Nephron progenitor cell (in vitro differentiated cells): ENCODE results near the gene FSCN2.
A peak's percentile ranks its signal among the peaks of the same experiment; 100 is the strongest.

Experiments used
- DNase-seq: peaks from one replicate; pipeline ENCODE4 v3.0.0; 2021
- H3K27ac Mint-ChIP-seq: 2 replicates; pipeline ENCODE4 v1.8.0; 2021; ENCODE audit warnings: mild to moderate bottlenecking, moderate library complexity, mixed read lengths
- H3K27me3 Mint-ChIP-seq: 2 replicates; pipeline ENCODE4 v1.8.0; 2021; ENCODE audit warnings: mild to moderate bottlenecking, low read depth, mixed read lengths; ENCODE audit not compliant: poor library complexity
- H3K36me3 Mint-ChIP-seq: 2 replicates; pipeline ENCODE4 v1.8.0; 2021; ENCODE audit warnings: low read depth, mixed read lengths
- H3K4me1 Mint-ChIP-seq: 2 replicates; pipeline ENCODE4 v1.8.0; 2021; ENCODE audit warnings: mixed read lengths
- H3K4me3 Mint-ChIP-seq: 2 replicates; pipeline ENCODE4 v1.8.0; 2021; ENCODE audit warnings: mild to moderate bottlenecking, moderate library complexity, mixed read lengths
- H3K9me3 Mint-ChIP-seq: 2 replicates; pipeline ENCODE4 v1.8.0; 2021; ENCODE audit warnings: mild to moderate bottlenecking, moderate library complexity, mixed read lengths
- CTCF ChIP-seq: fragments of 200-600 bp; sonication (generic); IDR thresholded peaks from 2 replicates; pipeline ENCODE4 v1.5.0; 2021; ENCODE audit warnings: antibody characterized with exemption

FSCN2 gene

GRCh38 chr17:81522491-81523401, 5.4 kb upstream of the FSCN2 start:
- Mint-ChIP-seq H3K27ac (peak overlapping the region; percentile 32), H3K27me3 (peaks cover 41% of the 10 kb centered on the region), H3K4me3 (no peak overlapping the region), H3K4me1 (peaks cover 54% of the 10 kb centered on the region), H3K36me3 (no peaks in the 10 kb centered on the region), H3K9me3 (no peaks in the 10 kb centered on the region)
- TF ChIP-seq CTCF, result peak; percentile 55
- peak; percentile 85 for DNase-seq

GRCh38 chr17:81523402-81524038, 4.7 kb upstream of the FSCN2 start:
- Mint-ChIP-seq H3K9me3 (no peaks in the 10 kb centered on the region), H3K4me1 (peaks cover 50% of the 10 kb centered on the region), H3K36me3 (no peaks in the 10 kb centered on the region), H3K27ac (no peak overlapping the region), H3K4me3 (no peak overlapping the region), H3K27me3 (peaks cover 35% of the 10 kb centered on the region)
- DNase-seq, result no peak
- no peak for TF ChIP-seq CTCF

GRCh38 chr17:81524039-81524864, 3.9 kb upstream of the FSCN2 start:
- H3K9me3 Mint-ChIP-seq, result no peaks in the 10 kb centered on the region
- H3K4me1 Mint-ChIP-seq, result peaks cover 49% of the 10 kb centered on the region
- H3K4me3 Mint-ChIP-seq, result no peak overlapping the region
- TF ChIP-seq CTCF, result no peak
- no peak for DNase-seq
- no peak overlapping the region for H3K27ac Mint-ChIP-seq
- peaks cover 32% of the 10 kb centered on the region for H3K27me3 Mint-ChIP-seq
- H3K36me3 Mint-ChIP-seq, result no peaks in the 10 kb centered on the region

- no peak overlapping the region for H3K4me3 Mint-ChIP-seq
- no peaks in the 10 kb centered on the region for H3K36me3 Mint-ChIP-seq
- no peak for TF ChIP-seq CTCF
- H3K4me1 Mint-ChIP-seq, result peaks cover 49% of the 10 kb centered on the region
- H3K27me3 Mint-ChIP-seq, result peaks cover 29% of the 10 kb centered on the region
- DNase-seq, result no peak
- no peak overlapping the region for H3K27ac Mint-ChIP-seq
- H3K9me3 Mint-ChIP-seq, result no peaks in the 10 kb centered on the region
Observed at GRCh38 chr17:81524865-81525159, 3.4 kb upstream of the FSCN2 start.

GRCh38 chr17:81526662-81527571, 1.3 kb upstream of the FSCN2 start:
- no peak for TF ChIP-seq CTCF
- peaks cover 36% of the 10 kb centered on the region for H3K4me1 Mint-ChIP-seq
- DNase-seq, result no peak
- no peak overlapping the region for H3K4me3 Mint-ChIP-seq
- no peaks in the 10 kb centered on the region for H3K9me3 Mint-ChIP-seq
- H3K27ac Mint-ChIP-seq, result no peak overlapping the region
- peaks cover 9% of the 10 kb centered on the region for H3K27me3 Mint-ChIP-seq
- no peaks in the 10 kb centered on the region for H3K36me3 Mint-ChIP-seq
